ENCODE results near the gene IQGAP1.

DNA sequence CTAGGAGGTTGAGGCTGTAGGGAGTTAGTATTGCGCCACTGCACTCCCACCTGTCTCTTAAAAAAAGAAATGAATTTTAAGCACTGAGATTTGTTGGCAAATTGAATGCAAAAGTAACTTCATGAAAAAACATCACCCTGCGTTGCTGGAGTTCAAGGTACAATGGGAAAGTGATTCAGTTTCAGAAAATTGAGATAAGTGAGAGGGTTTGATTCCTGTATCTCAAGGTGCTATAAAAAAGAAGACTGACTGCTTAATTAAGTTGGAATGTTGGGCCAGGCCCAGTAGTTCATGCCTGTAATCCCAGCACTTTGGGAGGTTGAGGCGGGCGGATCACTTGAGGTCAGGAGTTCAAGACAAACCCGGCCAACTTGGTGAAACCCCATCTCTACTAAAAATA lies 39.1 kb downstream of the IQGAP1 start:
- TF ChIP-seq CTCF (IDR thresholded peaks at IDR 0.05) (no peak), POLR2A (IDR thresholded peaks at IDR 0.05) (no peak), EP300 (IDR thresholded peaks at IDR 0.05) (no peak)
